Right atrium auricular region (tissue), 2 donors: Measurements from ENCODE around the gene LITAFD. TPM values are rescaled to one million over a fixed set of nuclear protein-coding genes. Genes with fewer than 3 reads are reported as not detected.

Experiments
- DNase-seq: peaks from one replicate; pipeline ENCODE4 v3.0.0-alpha.2; 2019; ENCODE audit warnings: low spot score
- H3K27ac ChIP-seq, 2 donors: fragments of 200-600 bp; sonication (generic); 1 replicate in 1 of 2; 2 replicates in 1 of 2; pipeline ENCODE4 v1.5.1; 2016 to 2019
- H3K27me3 ChIP-seq, 2 donors: fragments of 200-600 bp; sonication (generic); one replicate each; pipeline versions ENCODE4 v1.5.1 to v1.6.0; 2017 to 2019
- H3K36me3 ChIP-seq: fragments of 200-600 bp; sonication (generic); one replicate; pipeline ENCODE4 v1.5.1; 2016
- H3K4me1 ChIP-seq, 2 donors: fragments of 200-600 bp; sonication (generic); one replicate each; pipeline versions ENCODE4 v1.5.1 to v1.6.0; 2017 to 2019
- H3K4me3 ChIP-seq, 2 donors: fragments of 200-600 bp; sonication (generic); 1 replicate in 1 of 2; 2 replicates in 1 of 2; pipeline ENCODE4 v1.5.1; 2017 to 2019; ENCODE audit warnings: mild to moderate bottlenecking in 1 of 2, moderate library complexity in 1 of 2
- H3K9me3 ChIP-seq, 2 donors: fragments of 200-600 bp; sonication (generic); one replicate each; pipeline ENCODE4 v1.5.1; 2019
- CTCF ChIP-seq, 2 donors: fragments of 200-600 bp; sonication (generic); IDR thresholded peaks; one replicate each; pipeline ENCODE4 v1.5.1; 2019; ENCODE audit warnings: antibody characterized with exemption in 2 of 2
- total RNA-seq, 2 donors: library from RNA; depleted of rRNA; stranded (reverse); fragments of >200 nt; gene quantifications; one replicate each; pipeline ENCODE4 v1.1.0, GENCODE V29; 2016

Gene LITAFD
- total RNA-seq, 2 donors from 2014 or later = not detected

GRCh38 chr16:8877894-8878522, 4.1 kb upstream of the LITAFD start:
- Histone ChIP-seq H3K4me1 (peaks cover 0 to 3% of the 10 kb centered on the region in 2 donors), H3K9me3 (no peaks in the 10 kb centered on the region), H3K36me3 (no peaks in the 10 kb centered on the region), H3K27me3 (no peaks in the 10 kb centered on the region), H3K4me3 (no peak overlapping the region), H3K27ac (no peak overlapping the region)
- TF ChIP-seq CTCF (IDR thresholded peaks at IDR 0.05) = no peak
- no peak for DNase-seq

- TF ChIP-seq CTCF (IDR thresholded peaks at IDR 0.05) = no peak
- H3K27ac ChIP-seq = no peak overlapping the region
- no peaks in the 10 kb centered on the region for H3K36me3 ChIP-seq
- DNase-seq = no peak
- peaks cover 0 to 3% of the 10 kb centered on the region in 2 donors for H3K4me1 ChIP-seq
- no peaks in the 10 kb centered on the region for H3K9me3 ChIP-seq
- no peaks in the 10 kb centered on the region for H3K27me3 ChIP-seq
- H3K4me3 ChIP-seq = no peak overlapping the region
Observed at GRCh38 chr16:8878523-8878911, 3.6 kb upstream of the LITAFD start.

GRCh38 chr16:8880839-8881510, 1.2 kb upstream of the LITAFD start:
- no peak for TF ChIP-seq CTCF (IDR thresholded peaks at IDR 0.05)
- no peaks in the 10 kb centered on the region for H3K9me3 ChIP-seq

GRCh38 chr16:8882725-8883377, 700 bp downstream of the LITAFD start:
- H3K27me3 ChIP-seq = no peaks in the 10 kb centered on the region
- no peaks in the 10 kb centered on the region for H3K36me3 ChIP-seq
- TF ChIP-seq CTCF (IDR thresholded peaks at IDR 0.05) = no peak
- DNase-seq = no peak
- peaks cover 0 to 19% of the 10 kb centered on the region in 2 donors for H3K4me1 ChIP-seq
- no peak overlapping the region for H3K4me3 ChIP-seq
- H3K9me3 ChIP-seq = no peaks in the 10 kb centered on the region
- H3K27ac ChIP-seq = no peak overlapping the region

More at GRCh38 chr16:8880839-8881510, 1.2 kb upstream of the LITAFD start:
- no peak for DNase-seq
- H3K27ac ChIP-seq = no peak overlapping the region
- peaks cover 0 to 9% of the 10 kb centered on the region in 2 donors for H3K4me1 ChIP-seq
- no peaks in the 10 kb centered on the region for H3K36me3 ChIP-seq
- H3K27me3 ChIP-seq = no peaks in the 10 kb centered on the region
- no peak overlapping the region for H3K4me3 ChIP-seq

GRCh38 chr16:8885674-8886592, 3.8 kb downstream of the LITAFD start:
- Histone ChIP-seq H3K4me3 (no peak overlapping the region), H3K9me3 (no peaks in the 10 kb centered on the region), H3K27ac (no peak overlapping the region), H3K27me3 (no peaks in the 10 kb centered on the region), H3K36me3 (peaks cover 6% of the 10 kb centered on the region), H3K4me1 (peaks cover 0 to 26% of the 10 kb centered on the region in 2 donors)
- TF ChIP-seq CTCF (IDR thresholded peaks at IDR 0.05) = no peak
- no peak for DNase-seq
